GM12878 (cell line): ENCODE measurements around the gene MOV10L1. TPM values are rescaled to one million over a fixed set of nuclear protein-coding genes. Genes with fewer than 3 reads are reported as not detected.

Experiments used
- ATAC-seq: fragments of 200-7000 bp; cut with Tn5 transposase; 3 replicates; pipeline ENCODE4 v1.9.1; 2020; ENCODE audit warnings: mild to moderate bottlenecking, moderate library complexity
- BruUV-seq: library from RNA; stranded (reverse); fragments of 400-500 nt; replicated peaks from 2 replicates; lab custom pipeline; 2021; lab: Mats Ljungman, UMichigan
- CTCF ChIA-PET: fragments of 300-600 bp; sonication (Branson Sonifier 250); formaldehyde crosslinking; extraction: SDS; loops from one replicate; lab custom pipeline; 2021; ENCODE audit warnings: inconsistent platforms; lab: Yijun Ruan, JAX
- POLR2A ChIA-PET: fragments of 350-600 bp; formaldehyde crosslinking; extraction: SDS; loops from one replicate; lab custom pipeline; 2021; ENCODE audit warnings: inconsistent platforms; lab: Charles Lee
- RAD21 ChIA-PET: fragments of 300-600 bp; sonication (Branson Sonifier 250); formaldehyde crosslinking; loops from one replicate; lab custom pipeline; 2023; ENCODE audit warnings: antibody characterized with exemption; ENCODE audit not compliant: unreplicated experiment; lab: Charles Lee
- SMC1A ChIA-PET: fragments of 300-600 bp; sonication (Branson Sonifier 250); formaldehyde crosslinking; loops from one replicate; lab custom pipeline; 2023; ENCODE audit not compliant: unreplicated experiment, uncharacterized antibody; lab: Charles Lee
- DNase-seq: peaks from one replicate; pipeline ENCODE4 v3.0.0-alpha.2; 2011; ENCODE audit warnings: low read depth, low spot score
- FAIRE-seq: peaks from 3 replicates; lab custom pipeline; 2011; peaks lifted over from hg19 to GRCh38; lab: Jason Lieb, UNC
- H2AFZ ChIP-seq: 2 replicates; pipeline ENCODE4 v1.6.0; 2011; ENCODE audit warnings: low read depth, low read length, control low read depth; ENCODE audit not compliant: control insufficient read depth
- H3K27ac ChIP-seq: 2 replicates; pipeline ENCODE4 v1.5.1; 2011; ENCODE audit warnings: control low read depth; ENCODE audit not compliant: control insufficient read depth, insufficient read depth
- H3K27me3 ChIP-seq, 2 experiments: replicated peaks in 1 of 2; 2 replicates each; pipeline versions ENCODE4 v1.6.0 to v1.6.1; 2011; ENCODE audit warnings: low read length in 1 of 2; ENCODE audit not compliant: control insufficient read depth in 2 of 2, insufficient read depth in 2 of 2
- H3K36me3 ChIP-seq, 2 experiments: 2 replicates each; pipeline ENCODE4 v1.5.1; 2011; ENCODE audit warnings: low read length in 1 of 2; ENCODE audit not compliant: control insufficient read depth in 2 of 2, insufficient read depth in 2 of 2
- H3K4me1 ChIP-seq: 2 replicates; pipeline ENCODE4 v1.6.1; 2011; ENCODE audit warnings: mild to moderate bottlenecking, low read length, moderate library complexity, mixed read lengths; ENCODE audit not compliant: control insufficient read depth, insufficient read depth
- H3K4me2 ChIP-seq: 2 replicates; pipeline ENCODE4 v1.6.0; 2011; ENCODE audit warnings: control low read depth; ENCODE audit not compliant: control insufficient read depth, insufficient read depth
- H3K4me3 ChIP-seq: fragments of 200-600 bp; sonication (generic); 2 replicates; pipeline ENCODE4 v1.5.1; 2016
- H3K79me2 ChIP-seq: 2 replicates; pipeline ENCODE4 v1.6.0; 2011; ENCODE audit warnings: low read length; ENCODE audit not compliant: control insufficient read depth, insufficient read depth
- H3K9ac ChIP-seq: 2 replicates; pipeline ENCODE4 v1.8.0; 2011; ENCODE audit warnings: low read length, control low read depth, mixed read lengths; ENCODE audit not compliant: control insufficient read depth, insufficient read depth
- H3K9me3 ChIP-seq: replicated peaks from 3 replicates; pipeline ENCODE4 v1.5.1; 2011; ENCODE audit warnings: mild to moderate bottlenecking, low read length; ENCODE audit not compliant: control insufficient read depth, insufficient read depth
- H4K20me1 ChIP-seq: 2 replicates; pipeline ENCODE4 v1.6.0; 2011; ENCODE audit not compliant: control insufficient read depth, insufficient read depth
- BHLHE40 ChIP-seq, 2 experiments: fragments of 450-650 bp in 1 of 2; IDR thresholded peaks; 2 replicates each; pipeline ENCODE4 v1.6.1; 2011 to 2017; ENCODE audit warnings: low read depth in 2 of 2, borderline replicate concordance in 1 of 2, improper control_type of control experiment in 1 of 2, low read length in 1 of 2, mild to moderate bottlenecking in 1 of 2
- DPF2 ChIP-seq: fragments of 450-650 bp; IDR thresholded peaks from 2 replicates; pipeline ENCODE4 v1.6.1; 2017; ENCODE audit warnings: mild to moderate bottlenecking
- EZH2 ChIP-seq: IDR thresholded peaks from 2 replicates; pipeline ENCODE4 v1.6.1; 2012; ENCODE audit warnings: low read depth, mild to moderate bottlenecking, control low read depth, inconsistent platforms, low read length, borderline replicate concordance; ENCODE audit not compliant: control insufficient read depth
- KAT2A ChIP-seq: conservative IDR thresholded peaks from 2 replicates; pipeline ENCODE4 v1.6.1; 2011; ENCODE audit warnings: low read depth, low read length; ENCODE audit not compliant: control insufficient read depth
- NFIC ChIP-seq: IDR thresholded peaks from 2 replicates; pipeline ENCODE4 v1.6.1; 2012; ENCODE audit warnings: low read depth, mild to moderate bottlenecking, inconsistent platforms, low read length, moderate library complexity
- NFXL1 ChIP-seq: fragments of 450-650 bp; IDR thresholded peaks from 2 replicates; pipeline ENCODE4 v1.6.1; 2017; ENCODE audit warnings: antibody characterized with exemption, mild to moderate bottlenecking, borderline replicate concordance
- RAD51 ChIP-seq: fragments of 450-650 bp; IDR thresholded peaks from 2 replicates; pipeline ENCODE4 v1.6.1; 2016; ENCODE audit warnings: moderate library complexity, mild to moderate bottlenecking, inconsistent platforms
- RCOR1 ChIP-seq: conservative IDR thresholded peaks from 2 replicates; pipeline ENCODE4 v1.6.1; 2012; ENCODE audit warnings: low read depth, low read length, improper control_type of control experiment
- RUNX3 ChIP-seq: IDR thresholded peaks from 2 replicates; pipeline ENCODE4 v1.6.1; 2012; ENCODE audit warnings: low read length, inconsistent platforms
- SMARCA5 ChIP-seq: fragments of 450-650 bp; IDR thresholded peaks from 2 replicates; pipeline ENCODE4 v1.6.1; 2017; ENCODE audit warnings: mild to moderate bottlenecking
- SPI1 ChIP-seq: IDR thresholded peaks from 2 replicates; pipeline ENCODE4 v1.6.1; 2011; ENCODE audit warnings: low read depth, mild to moderate bottlenecking, low read length, moderate library complexity, borderline replicate concordance; ENCODE audit not compliant: insufficient read depth
- TCF12 ChIP-seq: IDR thresholded peaks from 2 replicates; pipeline ENCODE4 v1.6.1; 2011; ENCODE audit warnings: low read depth, mild to moderate bottlenecking, low read length
- TCF7 ChIP-seq: IDR thresholded peaks from 2 replicates; pipeline ENCODE4 v1.6.1; 2014; ENCODE audit warnings: antibody characterized with exemption, borderline replicate concordance
- YBX1 ChIP-seq: fragments of 450-650 bp; IDR thresholded peaks from 2 replicates; pipeline ENCODE4 v1.6.1; 2016; ENCODE audit warnings: antibody characterized with exemption
- ZNF24 ChIP-seq: fragments of 450-650 bp; IDR thresholded peaks from 2 replicates; pipeline ENCODE4 v1.6.1; 2017; ENCODE audit warnings: antibody characterized with exemption, mild to moderate bottlenecking
- WGBS: methylation state at CpG from one replicate; pipeline ENCODE4 v1.1.6; 2016; ENCODE audit warnings: low lambda C conversion rate; ENCODE audit not compliant: insufficient replicate concordance, insufficient coverage; ENCODE audit errors: missing lambda C conversion rate; 5-methylcytosine and 5-hydroxymethylcytosine counted together
- in situ Hi-C: fragments of 300-500 bp; cut with MboI; formaldehyde crosslinking; loops from 9 replicates; pipeline ENCODE4 v1.14.3; 2018; ENCODE audit warnings: mixed read lengths
- intact Hi-C: fragments of 100-400 bp; cut with micrococcal nuclease; formaldehyde crosslinking; loops from one replicate; pipeline ENCODE4 v1.14.2; 2022; ENCODE audit not compliant: unreplicated experiment
- polyA plus RNA-seq, 11 experiments: library from polyadenylated mRNA; depleted of rRNA in 4 of 11; unstranded in 6 of 11; stranded (reverse) in 5 of 11; fragments of >200 nt; fragmentation: Nextera tagmentation in 4 of 11; fragmentation: Illumina TruSeq in 1 of 11; extraction: Ambion mirVana in 4 of 11; extraction: Trizol in 1 of 11; gene quantifications; 1 replicate in 1 of 11; 2 replicates in 10 of 11; pipeline versions ENCODE4 v1.2.1 to v1.2.3, GENCODE V29; 2011 to 2016; ENCODE audit warnings: inconsistent platforms in 2 of 11, missing spikeins in 2 of 11, low read depth in 1 of 11
- total RNA-seq, 4 experiments: library from RNA; depleted of rRNA in 3 of 4; stranded (reverse); fragments of >200 nt in 3 of 4; fragmentation: Illumina TruSeq in 1 of 4; extraction: Trizol in 1 of 4; gene quantifications; 2 replicates each; pipeline versions ENCODE4 v1.2.1 to v1.2.3, GENCODE V29; 2013 to 2021
- TF ChIP-seq, protein P1 (sequence below): fragments of 450-650 bp; IDR thresholded peaks from 2 replicates; pipeline ENCODE4 v1.6.1; 2017; ENCODE audit warnings: antibody characterized with exemption, mild to moderate bottlenecking, moderate library complexity
- TF ChIP-seq, protein P2 (sequence below): fragments of 450-650 bp; IDR thresholded peaks from 2 replicates; pipeline ENCODE4 v1.6.1; 2018; ENCODE audit warnings: mild to moderate bottlenecking, low read depth, moderate library complexity; ENCODE audit not compliant: partially characterized antibody
- TF ChIP-seq, protein P3 (sequence below): IDR thresholded peaks from 2 replicates; pipeline ENCODE4 v1.6.1; 2012; ENCODE audit warnings: low read depth, low read length, improper control_type of control experiment
- TF ChIP-seq, protein P4 (sequence below): fragments of 450-650 bp; IDR thresholded peaks from 2 replicates; pipeline ENCODE4 v1.6.1; 2016; ENCODE audit warnings: mild to moderate bottlenecking

MOV10L1 gene
- total and polyA plus RNA-seq, 10 of the 15 experiments (the other 5 are each of a cell fraction or from before 2014, with no cell fraction given) = 0.22 TPM; not detected in 9

DNA sequence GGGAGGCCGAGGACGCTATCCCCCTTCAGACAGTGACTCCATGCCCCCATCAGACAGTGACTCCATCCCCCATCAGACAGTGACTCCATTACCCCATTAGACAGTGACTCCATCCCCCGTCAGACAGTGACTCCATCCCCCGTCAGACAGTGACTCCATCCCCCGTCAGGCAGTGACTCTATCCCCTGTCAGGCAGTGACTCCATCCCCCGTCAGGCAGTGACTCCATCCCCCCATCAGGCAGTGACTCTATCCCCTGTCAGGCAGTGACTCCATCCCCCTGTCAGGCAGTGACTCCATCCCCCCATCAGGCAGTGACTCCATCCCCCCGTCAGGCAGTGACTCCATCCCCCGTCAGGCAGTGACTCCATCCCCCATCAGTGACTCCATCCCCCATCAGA is 22.6 kb upstream of the MOV10L1 start:
- Histone ChIP-seq H3K4me3 (no peak overlapping the region), H3K27ac (no peak overlapping the region), H3K9ac (no peak overlapping the region), H3K4me1 (no peaks in the 10 kb centered on the region), H2AFZ (no peak overlapping the region), H4K20me1 (no peaks in the 10 kb centered on the region), H3K79me2 (no peaks in the 10 kb centered on the region), H3K4me2 (no peak overlapping the region), H3K9me3 (no peaks in the 10 kb centered on the region), H3K27me3 (no peaks in the 10 kb centered on the region; a peak in 2 of 4 replicates), H3K36me3 (no peaks in the 10 kb centered on the region)
- ChIA-PET RAD21 (no interaction called here), SMC1A (no interaction called here), CTCF (no interaction called here), POLR2A (no interaction called here)
- no peak for TF ChIP-seq BHLHE40 (IDR thresholded peaks at IDR 0.05; ENCODE audit: borderline replicate concordance in 1 of 2, low read depth in 2 of 2, low read length in 1 of 2)
- TF ChIP-seq TCF12 = no peak
- TF ChIP-seq SMARCA5 = no peak
- no peak for TF ChIP-seq ZNF24
- TF ChIP-seq, protein P1, sequence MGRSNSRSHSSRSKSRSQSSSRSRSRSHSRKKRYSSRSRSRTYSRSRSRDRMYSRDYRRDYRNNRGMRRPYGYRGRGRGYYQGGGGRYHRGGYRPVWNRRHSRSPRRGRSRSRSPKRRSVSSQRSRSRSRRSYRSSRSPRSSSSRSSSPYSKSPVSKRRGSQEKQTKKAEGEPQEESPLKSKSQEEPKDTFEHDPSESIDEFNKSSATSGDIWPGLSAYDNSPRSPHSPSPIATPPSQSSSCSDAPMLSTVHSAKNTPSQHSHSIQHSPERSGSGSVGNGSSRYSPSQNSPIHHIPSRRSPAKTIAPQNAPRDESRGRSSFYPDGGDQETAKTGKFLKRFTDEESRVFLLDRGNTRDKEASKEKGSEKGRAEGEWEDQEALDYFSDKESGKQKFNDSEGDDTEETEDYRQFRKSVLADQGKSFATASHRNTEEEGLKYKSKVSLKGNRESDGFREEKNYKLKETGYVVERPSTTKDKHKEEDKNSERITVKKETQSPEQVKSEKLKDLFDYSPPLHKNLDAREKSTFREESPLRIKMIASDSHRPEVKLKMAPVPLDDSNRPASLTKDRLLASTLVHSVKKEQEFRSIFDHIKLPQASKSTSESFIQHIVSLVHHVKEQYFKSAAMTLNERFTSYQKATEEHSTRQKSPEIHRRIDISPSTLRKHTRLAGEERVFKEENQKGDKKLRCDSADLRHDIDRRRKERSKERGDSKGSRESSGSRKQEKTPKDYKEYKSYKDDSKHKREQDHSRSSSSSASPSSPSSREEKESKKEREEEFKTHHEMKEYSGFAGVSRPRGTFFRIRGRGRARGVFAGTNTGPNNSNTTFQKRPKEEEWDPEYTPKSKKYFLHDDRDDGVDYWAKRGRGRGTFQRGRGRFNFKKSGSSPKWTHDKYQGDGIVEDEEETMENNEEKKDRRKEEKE = no peak
- TF ChIP-seq, protein P2, sequence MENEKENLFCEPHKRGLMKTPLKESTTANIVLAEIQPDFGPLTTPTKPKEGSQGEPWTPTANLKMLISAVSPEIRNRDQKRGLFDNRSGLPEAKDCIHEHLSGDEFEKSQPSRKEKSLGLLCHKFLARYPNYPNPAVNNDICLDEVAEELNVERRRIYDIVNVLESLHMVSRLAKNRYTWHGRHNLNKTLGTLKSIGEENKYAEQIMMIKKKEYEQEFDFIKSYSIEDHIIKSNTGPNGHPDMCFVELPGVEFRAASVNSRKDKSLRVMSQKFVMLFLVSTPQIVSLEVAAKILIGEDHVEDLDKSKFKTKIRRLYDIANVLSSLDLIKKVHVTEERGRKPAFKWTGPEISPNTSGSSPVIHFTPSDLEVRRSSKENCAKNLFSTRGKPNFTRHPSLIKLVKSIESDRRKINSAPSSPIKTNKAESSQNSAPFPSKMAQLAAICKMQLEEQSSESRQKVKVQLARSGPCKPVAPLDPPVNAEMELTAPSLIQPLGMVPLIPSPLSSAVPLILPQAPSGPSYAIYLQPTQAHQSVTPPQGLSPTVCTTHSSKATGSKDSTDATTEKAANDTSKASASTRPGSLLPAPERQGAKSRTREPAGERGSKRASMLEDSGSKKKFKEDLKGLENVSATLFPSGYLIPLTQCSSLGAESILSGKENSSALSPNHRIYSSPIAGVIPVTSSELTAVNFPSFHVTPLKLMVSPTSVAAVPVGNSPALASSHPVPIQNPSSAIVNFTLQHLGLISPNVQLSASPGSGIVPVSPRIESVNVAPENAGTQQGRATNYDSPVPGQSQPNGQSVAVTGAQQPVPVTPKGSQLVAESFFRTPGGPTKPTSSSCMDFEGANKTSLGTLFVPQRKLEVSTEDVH = no peak
- TF ChIP-seq TCF7 = no peak
- TF ChIP-seq RAD51 = no peak
- TF ChIP-seq YBX1 = no peak
- no peak for TF ChIP-seq NFIC
- TF ChIP-seq KAT2A = no peak
- TF ChIP-seq RUNX3 = no peak
- TF ChIP-seq, protein P3, sequence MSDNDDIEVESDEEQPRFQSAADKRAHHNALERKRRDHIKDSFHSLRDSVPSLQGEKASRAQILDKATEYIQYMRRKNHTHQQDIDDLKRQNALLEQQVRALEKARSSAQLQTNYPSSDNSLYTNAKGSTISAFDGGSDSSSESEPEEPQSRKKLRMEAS = no peak
- TF ChIP-seq RCOR1 = no peak
- TF ChIP-seq EZH2 = no peak
- TF ChIP-seq, protein P4, sequence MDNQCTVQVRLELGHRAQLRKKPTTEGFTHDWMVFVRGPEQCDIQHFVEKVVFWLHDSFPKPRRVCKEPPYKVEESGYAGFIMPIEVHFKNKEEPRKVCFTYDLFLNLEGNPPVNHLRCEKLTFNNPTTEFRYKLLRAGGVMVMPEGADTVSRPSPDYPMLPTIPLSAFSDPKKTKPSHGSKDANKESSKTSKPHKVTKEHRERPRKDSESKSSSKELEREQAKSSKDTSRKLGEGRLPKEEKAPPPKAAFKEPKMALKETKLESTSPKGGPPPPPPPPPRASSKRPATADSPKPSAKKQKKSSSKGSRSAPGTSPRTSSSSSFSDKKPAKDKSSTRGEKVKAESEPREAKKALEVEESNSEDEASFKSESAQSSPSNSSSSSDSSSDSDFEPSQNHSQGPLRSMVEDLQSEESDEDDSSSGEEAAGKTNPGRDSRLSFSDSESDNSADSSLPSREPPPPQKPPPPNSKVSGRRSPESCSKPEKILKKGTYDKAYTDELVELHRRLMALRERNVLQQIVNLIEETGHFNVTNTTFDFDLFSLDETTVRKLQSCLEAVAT = no peak
- no peak for TF ChIP-seq DPF2
- TF ChIP-seq NFXL1 = no peak
- no peak for TF ChIP-seq SPI1
- 14% methylated on average over 6 of the region's 8 CpGs for WGBS
- no peak for ATAC-seq
- intact Hi-C loops (no loop called here), in situ Hi-C loops (no loop called here)
- no peak for DNase-seq
- no peak for FAIRE-seq
- BruUV-seq = no TSS peak
